HG02610 (cell line): ENCODE measurements around the gene FKBP3.
"Not testable (repeated sequence)": the region's sequence is repeated elsewhere in the genome, so short reads cannot be mapped to it uniquely, and the experiment has no call there.

ENCODE experiments used
- ATAC-seq: cut with Tn5 transposase; IDR thresholded peaks from one replicate; pipeline ENCODE4 v1.9.1; 2021; ENCODE audit warnings: mild to moderate bottlenecking, moderate library complexity; ENCODE audit not compliant: unreplicated experiment

FKBP3 gene

DNA sequence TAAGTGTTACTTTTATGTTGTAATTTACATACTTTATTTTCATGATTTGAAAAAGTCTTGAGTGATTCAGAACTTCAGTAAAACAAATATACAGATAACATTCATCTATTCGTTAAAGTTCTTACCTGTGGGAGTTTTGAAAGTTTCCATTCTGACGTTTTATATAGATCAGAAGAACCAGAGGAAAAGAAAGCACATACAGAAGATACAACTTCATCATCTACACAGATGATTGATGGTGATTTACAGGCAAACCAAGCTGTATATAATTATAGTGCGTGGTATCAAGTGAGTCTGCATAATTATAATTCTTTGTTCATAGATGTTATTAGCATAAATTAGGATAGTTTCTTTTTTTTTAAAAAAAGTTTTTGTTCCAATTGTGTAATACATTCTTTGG is 20.0 kb downstream of the FKBP3 start:
- ATAC-seq, result no peak

DNA sequence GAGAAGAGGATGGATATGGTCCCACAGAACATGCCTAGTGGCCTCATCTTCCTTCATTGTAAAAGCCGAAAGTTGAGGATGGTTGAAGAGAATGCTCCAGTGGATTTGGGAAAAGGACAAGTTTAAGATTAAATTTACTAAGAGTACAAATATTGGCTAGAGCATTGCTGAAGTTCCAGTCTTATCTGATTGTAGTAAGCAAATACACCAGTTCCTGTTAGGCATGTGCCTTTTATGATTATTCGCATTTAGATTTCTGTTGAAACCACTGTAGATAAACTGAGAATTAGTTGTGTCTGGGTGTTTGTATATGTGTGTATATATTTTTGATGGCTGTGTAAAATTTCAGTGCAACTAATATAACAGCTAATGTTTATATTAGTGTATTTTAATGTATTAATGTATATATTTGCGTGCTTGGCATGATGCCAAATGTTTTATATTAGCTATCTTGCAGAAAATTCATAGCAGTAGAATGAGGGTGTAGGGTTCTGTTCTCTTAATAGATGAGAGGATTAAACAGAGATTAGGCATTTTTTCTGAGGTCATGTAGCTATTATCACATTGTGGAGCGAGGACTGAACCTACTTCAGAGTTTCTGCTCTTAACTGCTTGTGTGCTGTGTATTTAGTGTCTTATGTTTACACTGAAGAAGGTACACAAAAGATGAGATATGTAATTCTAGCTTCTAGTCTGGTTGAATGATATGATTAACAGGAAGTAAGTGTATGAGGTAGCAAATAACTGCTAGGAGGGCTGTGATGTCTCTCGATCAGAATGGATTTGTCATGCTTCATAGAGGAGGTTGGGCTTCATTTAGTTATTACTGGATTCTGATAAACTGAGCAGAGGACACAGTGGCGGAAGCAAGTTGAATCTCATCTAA is 21.1 kb downstream of the FKBP3 start:
- no peak for ATAC-seq

DNA sequence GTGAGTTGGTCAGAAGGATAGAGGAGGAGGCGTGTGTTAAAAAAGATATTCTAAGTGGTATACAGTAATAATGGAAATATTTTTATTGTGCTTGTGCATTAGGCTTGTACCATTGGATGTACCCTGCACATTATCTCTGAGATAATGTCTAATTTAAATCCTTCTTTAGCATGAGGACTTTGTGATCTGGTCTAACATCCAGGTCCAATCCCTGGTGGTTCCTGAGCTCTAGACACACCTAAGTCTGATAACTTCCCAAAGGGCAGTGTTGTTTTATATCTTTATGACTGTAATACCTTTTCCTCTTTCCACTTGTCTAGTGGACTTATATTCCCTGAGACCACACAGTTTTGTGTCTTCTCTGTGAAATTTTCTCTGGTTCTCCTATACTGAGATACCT is 29.7 kb downstream of the FKBP3 start:
- ATAC-seq, result no peak

DNA sequence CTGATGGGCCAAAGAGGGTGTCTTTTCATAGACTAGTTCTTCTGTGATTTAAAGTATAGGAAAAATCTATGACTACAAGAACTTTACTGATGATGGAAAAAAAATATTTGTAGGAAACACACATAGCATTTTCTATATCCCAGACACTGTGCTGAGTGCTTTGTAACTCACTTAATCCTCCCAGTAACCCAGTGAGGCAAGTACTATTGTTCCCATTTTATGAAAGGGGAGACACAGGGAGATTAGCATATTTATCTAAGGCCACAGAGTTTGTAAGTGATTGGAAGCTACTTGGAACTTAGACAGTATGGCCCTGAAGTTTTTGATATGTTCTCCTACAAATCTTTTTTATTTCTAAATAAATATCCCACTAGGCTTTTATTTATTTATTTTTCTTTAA is 30.5 kb downstream of the FKBP3 start:
- ATAC-seq, result no peak

DNA sequence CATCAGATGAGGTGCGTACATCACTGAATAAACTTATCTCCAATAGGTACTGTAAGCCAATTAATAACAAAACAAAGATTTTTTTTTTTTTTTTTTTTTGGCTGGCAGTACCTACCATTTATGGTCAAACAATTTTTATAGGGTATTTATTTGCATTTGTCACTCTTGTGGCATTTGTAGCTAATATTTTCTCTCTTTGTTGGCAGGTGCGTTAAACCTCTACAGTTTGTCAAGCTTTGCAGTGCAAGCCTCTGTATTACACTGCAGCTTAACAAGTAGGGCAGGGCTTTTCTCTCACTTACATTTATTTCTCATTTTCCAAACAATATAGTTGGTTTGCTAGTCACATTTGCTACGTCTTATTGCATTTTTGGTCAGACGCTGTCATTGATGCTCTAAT is 38.1 kb downstream of the FKBP3 start:
- ATAC-seq, result no peak

DNA sequence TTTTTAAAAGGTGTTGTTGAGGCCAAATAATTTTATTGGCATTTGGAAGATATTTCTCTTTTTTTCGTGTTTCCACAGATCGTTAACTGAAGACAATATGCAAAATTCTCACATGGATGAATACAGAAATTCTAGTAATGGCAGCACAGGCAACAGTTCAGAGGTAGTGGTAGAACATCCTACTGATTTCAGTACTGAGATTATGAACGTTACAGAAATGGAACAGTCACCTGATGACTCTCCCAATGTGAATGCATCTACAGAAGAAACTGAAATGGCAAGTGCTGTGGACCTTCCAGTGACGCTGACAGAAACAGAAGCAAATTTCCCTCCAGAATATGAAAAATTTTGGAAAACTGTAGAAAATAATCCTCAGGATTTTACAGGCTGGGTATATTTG is 39.1 kb downstream of the FKBP3 start:
- no peak for ATAC-seq

DNA sequence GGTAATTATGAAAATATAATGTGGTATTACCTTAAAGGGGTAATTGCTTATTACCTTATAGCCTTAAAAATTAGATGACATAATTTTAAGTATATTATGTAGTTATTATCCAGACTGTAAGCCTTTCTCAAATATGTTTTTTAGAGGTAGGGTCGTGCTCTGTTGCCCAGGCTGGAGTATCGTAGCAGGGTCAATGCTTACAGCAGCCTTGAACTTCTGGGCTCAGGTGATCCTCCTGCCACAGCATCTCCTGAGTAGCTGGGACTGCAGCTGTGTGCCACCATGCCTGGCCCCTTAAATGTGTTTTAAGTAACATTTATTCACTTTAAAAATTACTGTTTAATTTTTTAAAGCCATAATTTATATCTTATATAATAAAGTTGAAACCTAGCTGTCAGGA is 40.0 kb downstream of the FKBP3 start:
- ATAC-seq, result no peak

DNA sequence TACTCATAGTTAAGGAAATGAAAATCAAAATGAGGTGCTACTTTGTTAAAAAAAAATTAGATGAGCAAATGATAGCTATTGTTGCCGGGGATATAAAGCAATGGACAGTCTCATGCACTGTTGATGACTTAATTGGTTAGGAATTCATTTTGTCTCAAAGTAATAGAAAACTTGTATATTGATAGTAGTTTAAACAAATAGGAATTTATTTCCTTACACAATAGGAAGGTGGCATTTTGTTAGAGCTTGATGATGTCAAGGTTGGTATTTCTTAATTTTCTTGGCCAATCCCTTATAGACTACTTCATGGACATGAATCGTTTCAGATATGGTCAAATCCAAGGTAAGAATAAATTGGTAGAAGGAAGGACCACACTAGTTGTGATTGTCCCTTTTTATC is 42.6 kb downstream of the FKBP3 start:
- no peak for ATAC-seq

DNA sequence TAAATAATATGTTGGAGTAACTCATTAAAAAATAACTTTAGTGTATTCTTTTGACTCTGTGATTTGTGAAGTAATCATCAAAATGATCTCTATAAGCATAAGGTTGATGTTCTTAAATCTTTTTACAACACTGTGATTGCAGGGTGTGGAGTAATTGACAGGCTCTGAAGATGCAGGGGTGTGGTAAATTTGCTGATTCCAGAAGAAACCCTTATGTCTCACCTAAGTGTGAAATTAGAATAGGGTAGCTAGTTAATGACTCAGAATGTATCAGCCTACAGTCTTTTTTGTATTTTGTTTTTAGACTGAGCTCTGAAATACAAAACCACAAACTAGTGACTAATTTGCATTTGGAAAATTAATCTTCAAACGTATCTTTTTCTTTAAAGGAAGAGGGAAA is 44.5 kb downstream of the FKBP3 start:
- ATAC-seq, result peak; percentile 97

DNA sequence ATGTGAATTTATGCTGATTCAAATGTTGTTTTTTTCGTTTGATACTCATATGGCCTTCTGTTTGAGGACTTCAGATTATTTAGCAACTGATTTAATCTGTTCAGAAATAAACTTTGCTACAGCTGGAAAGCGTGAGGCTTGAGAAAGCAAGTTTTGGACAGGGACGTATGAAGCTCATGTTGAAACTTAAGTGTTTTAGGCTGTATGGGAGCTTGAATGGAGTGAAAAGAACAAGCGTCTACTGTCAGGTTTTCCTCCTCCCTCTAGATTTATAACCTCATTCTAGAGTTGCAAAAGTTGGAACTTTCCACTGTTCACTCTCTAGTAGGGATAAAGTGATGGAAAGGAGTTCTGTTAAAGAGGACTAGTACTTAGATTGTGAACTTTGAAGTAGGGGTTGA is 49.3 kb downstream of the FKBP3 start:
- ATAC-seq, result no peak

DNA sequence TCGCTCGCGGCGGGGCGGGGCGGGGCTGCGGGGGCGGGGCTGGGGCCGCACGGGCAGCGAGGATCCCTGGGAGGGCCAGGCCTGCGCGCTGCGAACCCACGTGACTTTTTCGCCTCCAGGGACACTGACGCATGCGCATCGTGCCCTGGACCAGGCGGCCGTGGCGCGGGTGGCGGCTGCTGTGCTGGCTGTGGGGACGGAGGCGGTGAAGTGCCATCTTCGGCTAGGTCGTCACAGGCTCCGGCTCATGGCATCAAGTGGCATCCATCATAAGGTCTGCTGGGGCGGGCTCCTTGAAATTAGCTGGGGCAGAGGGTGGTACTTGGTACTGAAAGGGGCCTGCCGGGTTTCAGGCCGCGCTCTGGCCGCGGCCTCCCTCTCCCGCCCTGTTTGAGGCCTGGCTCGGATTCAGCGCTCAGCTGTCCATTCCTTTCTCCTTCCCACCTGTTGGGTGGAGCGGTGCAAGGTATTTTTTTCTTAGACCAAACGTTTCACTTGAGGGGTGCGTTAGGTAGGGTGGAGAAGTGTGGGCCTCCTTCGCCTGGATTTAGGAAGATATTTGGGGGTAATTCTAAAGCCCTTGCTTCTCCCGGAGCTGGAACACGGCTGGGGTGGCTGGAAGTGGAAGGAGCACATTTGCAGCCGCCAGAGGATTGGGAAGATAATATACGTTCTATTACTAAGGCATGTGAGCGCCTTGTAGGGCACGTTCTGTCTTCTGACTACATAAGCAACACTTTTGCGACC is 50.1 kb downstream of the FKBP3 start, which contains the start of gene PRPF39:
Gene PRPF39 (plus strand): TSS at position 141 of the 747 bp plus-strand sequence. CDS start 11,124 bp downstream, outside the sequence.
- peak; percentile 96 for ATAC-seq

DNA sequence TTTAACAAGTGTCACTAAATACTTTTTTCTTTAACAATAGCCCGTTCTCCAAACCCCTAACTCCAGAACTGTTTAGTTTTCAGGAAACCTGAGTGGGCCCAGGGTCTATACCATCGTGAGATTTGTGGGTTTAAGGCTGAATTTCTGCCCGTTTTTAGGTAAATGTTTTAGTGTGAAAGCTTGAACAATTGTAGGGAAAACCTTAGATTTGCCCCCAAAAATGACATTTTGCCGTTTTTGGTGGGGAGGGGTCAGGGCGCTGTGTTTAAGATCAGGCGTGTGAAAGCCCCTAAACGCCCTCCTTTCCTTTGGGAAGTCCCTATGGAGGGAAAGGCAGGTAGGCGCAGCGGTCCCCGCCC is 50.7 kb downstream of the FKBP3 start:
- no peak for ATAC-seq

DNA sequence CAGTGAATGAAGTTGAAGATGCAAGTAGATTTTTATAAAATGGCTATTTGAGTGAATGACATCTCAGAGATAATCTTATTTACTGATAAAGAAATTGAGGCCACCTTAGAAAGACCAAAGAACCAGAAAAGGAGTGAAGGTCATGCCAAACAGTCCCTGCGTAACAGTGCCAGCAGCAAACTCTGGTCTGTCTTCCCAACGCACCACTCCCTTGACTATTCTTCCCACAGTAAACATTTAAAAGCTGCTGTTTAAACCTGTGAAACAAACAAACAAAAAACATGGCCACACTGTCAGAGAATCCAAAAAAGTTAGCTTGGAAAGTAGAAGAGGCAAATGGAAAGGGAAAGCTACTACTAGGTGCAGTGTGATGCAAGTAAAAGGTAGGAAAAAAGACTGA is 51.9 kb downstream of the FKBP3 start:
- no peak for ATAC-seq

DNA sequence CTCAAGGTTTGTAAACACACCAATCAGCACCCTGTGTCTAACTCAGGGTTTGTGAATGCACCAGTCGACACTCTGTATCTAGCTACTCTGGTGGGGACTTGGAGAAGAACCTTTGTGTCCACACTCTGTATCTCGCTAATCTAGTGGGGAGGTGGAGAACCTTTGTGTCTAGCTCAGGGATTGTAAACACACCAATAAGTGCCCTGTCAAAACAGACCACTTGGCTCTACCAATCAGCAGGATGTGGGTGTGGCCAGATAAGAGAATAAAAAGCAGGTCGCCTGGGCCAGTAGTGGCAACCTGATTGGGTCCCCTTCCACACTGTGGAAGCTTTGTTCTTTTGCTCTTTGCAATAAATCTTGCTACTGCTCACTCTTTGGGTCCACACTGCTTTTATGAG is 53.2 kb downstream of the FKBP3 start:
- not testable (repeated sequence) for ATAC-seq

DNA sequence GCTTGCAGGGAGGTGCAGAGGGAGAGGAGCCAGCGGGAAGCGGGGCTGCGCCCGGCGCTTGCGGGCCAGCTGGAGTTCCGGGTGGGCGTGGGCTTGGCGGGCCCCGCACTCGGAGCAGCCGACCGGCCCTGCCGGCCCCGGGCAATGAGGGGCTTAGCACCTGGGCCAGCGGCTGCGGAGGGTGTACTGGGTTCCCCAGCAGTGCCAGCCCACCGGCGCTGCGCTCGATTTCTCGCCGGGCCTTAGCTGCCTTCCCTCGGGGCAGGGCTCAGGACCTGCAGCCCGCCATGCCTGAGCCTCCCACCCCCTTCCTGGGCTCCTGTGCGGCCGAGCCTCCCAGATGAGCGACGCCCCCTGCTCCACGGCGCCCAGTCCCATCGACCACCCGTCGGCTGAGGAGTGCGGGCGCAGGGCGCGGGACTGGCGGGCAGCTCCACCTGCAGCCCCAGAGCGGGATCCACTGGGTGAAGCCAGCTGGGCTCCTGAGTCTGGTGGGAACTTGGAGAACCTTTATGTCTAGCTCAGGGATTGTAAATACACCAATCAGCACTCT is 53.8 kb downstream of the FKBP3 start:
- ATAC-seq, result not testable (repeated sequence)

DNA sequence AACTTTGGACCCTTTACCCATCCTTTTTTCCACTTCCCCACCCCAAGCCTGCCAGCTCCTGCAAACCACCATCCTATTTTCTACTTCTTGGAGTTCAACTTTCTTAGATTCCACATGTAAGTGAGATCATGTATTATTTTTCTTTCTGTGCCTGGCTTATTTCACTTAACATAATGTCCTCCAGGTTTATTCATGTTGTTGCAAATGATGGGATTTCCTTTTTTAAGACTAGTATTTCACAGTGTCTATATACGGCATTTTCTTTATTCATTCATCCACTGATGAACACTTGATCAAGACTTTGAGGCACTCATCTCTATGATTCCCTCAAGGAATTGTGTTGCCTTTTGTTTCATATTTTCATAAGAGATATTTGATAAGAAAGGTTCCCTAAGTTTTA is 56.0 kb downstream of the FKBP3 start:
- no peak for ATAC-seq

DNA sequence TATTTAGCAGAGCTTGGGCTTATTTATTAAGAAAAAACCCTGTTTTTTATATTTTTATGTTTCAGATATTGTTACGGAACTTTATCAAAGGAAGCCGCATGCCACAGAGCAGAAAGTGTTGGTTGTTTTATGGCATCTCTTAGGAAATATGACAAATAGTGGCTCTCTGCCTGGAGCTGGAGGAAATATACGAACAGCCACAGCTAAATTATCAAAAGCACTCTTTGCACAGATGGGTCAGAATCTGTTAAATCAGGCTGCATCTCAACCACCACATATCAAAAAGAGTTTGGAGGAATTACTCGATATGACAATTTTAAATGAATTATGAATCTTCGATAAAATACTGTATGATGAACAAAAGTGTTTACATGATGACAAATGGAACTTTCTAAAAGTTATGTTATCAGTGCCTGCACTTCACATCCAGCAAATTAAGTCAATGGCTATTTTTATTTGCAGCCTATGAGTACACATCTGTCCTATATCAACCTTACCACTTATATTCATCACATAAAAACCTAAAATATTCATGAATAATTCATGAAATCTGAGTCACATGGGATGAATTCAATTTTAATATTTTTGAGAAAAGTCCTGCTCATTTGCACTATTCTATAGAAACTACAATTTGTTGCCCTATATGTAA is 60.9 kb downstream of the FKBP3 start:
- ATAC-seq, result no peak

DNA sequence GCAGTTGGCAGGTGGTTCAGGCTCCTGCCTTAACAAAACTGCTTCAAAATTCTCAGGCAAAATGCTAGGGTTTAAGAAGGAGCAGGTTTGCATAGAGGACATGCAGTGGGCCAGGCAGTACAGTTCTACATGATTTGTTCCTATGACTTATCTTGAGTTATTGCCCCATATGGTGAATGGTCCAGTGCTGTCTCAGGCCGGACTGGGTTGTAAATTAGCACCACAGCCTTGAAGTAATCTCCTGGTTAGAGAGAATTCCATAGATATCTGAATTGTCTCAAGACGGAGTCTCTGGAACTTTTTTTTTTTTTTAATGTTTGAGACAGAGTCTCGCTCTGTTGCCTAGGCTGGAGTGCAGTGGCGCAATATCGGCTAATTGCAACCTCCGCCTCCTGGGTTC is 62.2 kb downstream of the FKBP3 start:
- no peak for ATAC-seq

DNA sequence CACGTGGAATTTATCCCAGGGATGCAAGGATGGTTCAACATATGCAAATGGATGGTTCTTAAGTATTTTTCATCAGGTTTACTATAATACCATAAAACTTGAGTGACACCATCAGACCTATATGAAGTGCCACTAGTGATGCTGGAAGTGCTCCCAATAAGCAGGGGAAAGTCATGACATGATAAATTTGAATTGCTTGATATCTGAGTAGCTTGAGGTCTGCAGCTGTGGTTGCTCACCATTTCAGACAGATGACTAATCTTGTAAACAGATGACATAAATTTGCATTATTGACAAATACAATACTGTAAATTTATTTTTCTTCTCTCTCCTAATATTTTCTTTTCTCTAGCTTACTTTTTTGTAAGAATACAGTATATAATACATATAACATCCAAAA is 64.1 kb downstream of the FKBP3 start:
- ATAC-seq, result no peak

DNA sequence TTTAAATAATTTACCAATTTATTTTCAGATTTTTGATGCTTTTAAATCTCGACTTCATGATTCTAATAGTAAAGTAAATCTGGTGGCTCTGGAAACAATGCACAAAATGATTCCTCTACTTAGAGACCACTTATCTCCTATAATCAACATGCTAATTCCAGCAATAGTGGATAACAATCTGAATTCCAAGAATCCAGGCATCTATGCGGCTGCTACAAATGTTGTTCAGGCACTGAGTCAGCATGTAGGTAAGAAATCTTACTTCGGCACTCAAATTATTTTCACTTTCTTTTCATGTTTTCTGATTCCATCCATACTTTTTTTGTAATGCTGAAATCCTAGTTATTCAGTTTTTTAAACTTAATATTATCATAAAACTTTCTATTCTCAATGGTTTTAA is 65.9 kb downstream of the FKBP3 start:
- ATAC-seq, result no peak

DNA sequence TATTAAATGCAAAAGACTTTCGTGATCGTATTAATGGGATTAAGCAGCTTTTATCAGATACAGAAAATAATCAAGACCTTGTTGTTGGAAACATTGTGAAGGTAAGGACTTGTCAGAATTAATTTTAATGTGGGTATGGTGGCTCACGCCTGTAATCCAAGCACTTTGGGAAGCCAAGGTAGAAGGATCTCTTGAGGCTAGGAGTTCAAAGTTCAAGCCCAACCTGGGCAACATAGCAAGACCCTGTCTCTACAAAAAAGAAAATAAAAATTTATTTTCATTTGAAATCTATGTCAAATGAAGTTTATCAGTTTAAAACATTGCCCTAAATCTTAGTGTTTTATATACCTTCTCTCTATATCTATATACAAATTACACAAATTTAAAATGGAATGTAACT is 67.6 kb downstream of the FKBP3 start:
- ATAC-seq, result no peak
